22Rv1 (cell line): Measurements from ENCODE around the gene LRRC31.

Experiments
- CTCF ChIP-seq: fragments of 450-650 bp; IDR thresholded peaks from 2 replicates; pipeline ENCODE4 v1.5.1; 2017; ENCODE audit warnings: mild to moderate bottlenecking
- ZFX ChIP-seq: fragments of 450-650 bp; IDR thresholded peaks from 2 replicates; pipeline ENCODE4 v1.6.1; 2017; ENCODE audit warnings: antibody characterized with exemption, borderline replicate concordance

GRCh38 chr3:169835533-169835932, 34.2 kb downstream of the LRRC31 start:
- TF ChIP-seq CTCF (no peak), ZFX (no peak)
